Measurements from ENCODE around the gene ZNRF3.
"Not testable (repeated sequence)": the region's sequence is repeated elsewhere in the genome, so short reads cannot be mapped to it uniquely, and the experiment has no call there.

Gene ZNRF3
- 0.34 to 7.7 (median 3.8) reads per million in 17 experiments for total RNA-seq

- DNase-seq: peak; percentile 95 to 99 (median 97)
These were observed at the start of gene ZNRF3 for GRCh38 chr22:28882878-28883656. Gene ZNRF3 (plus strand): TSS chr22:28883572. CDS start chr22:28883767, 195 bp downstream.

DNA sequence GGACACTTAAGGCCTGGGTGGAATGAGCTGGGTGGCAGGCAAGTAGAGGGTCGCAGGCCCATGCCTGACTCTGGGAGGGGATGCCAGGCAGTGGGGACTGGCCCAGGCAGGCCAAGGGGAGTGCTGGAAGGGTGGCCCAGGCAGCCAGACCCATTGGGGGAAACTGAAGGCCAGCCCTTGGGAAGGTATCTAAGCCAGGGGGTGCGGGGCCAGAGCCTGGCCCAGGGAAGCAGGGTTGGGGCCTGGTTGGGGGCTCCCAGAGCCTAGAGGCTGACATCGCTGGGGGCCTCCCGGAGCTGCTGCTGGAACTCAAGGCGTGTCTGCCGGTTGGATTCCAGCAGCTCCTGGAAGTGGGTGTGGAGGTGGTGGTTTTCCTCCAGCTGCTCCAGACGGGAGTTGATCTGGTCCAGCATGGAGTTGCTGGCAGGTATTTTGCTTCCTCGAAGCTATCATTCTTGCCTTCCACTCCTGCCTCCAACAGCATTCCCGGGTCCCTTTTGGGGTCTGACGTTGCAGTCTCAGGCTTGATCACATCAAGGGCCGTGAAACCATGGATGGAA, 47.7 kb upstream of the ZNRF3 start:
- DNase-seq: no peak

- no peak for DNase-seq
These were observed 45.7 kb upstream of the ZNRF3 start for GRCh38 chr22:28837640-28838039.

- DNase-seq: no peak
These were observed 44.4 kb upstream of the ZNRF3 start for GRCh38 chr22:28838971-28839370.

- peak in 3 of 4 experiments; percentile 7 to 13 (median 13) for DNase-seq
These were observed 42.3 kb upstream of the ZNRF3 start for GRCh38 chr22:28841111-28841510.

- DNase-seq: no peak
These were observed 39.7 kb upstream of the ZNRF3 start for GRCh38 chr22:28843633-28844032.

GRCh38 chr22:28844277-28844676, 39.1 kb upstream of the ZNRF3 start:
- DNase-seq: not testable (repeated sequence)

GRCh38 chr22:28846994-28847393, 36.4 kb upstream of the ZNRF3 start:
- DNase-seq: no peak

- peak; percentile 49 to 73 (median 66) for DNase-seq
These were observed 27.8 kb upstream of the ZNRF3 start for GRCh38 chr22:28855355-28856094.

- no peak for DNase-seq
These were observed 27.3 kb upstream of the ZNRF3 start for GRCh38 chr22:28856095-28856455.

GRCh38 chr22:28857288-28857687, 26.1 kb upstream of the ZNRF3 start:
- no peak for DNase-seq

- no peak for DNase-seq
These were observed 18.3 kb upstream of the ZNRF3 start for GRCh38 chr22:28864878-28865596.

DNA sequence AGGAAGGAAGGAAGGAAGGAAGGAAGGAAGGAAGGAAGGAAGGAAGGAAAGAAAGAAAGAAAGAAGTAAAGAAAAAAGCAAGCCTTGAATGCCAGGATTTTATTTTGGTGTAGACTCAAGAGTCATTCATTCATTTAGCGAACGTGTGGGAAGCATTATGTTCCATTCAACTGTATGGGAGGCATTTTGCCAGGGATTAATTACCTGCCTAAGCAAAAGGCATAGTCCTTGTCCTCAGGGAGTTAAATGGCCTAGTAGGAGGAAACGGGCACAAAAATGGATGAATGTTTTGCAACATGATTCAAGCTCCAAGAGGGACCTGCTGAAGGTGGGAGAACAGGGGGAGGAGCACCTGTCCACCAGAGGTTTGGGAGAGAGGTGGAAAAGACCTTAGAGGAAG, 16.2 kb upstream of the ZNRF3 start:
- DNase-seq: no peak

DNA sequence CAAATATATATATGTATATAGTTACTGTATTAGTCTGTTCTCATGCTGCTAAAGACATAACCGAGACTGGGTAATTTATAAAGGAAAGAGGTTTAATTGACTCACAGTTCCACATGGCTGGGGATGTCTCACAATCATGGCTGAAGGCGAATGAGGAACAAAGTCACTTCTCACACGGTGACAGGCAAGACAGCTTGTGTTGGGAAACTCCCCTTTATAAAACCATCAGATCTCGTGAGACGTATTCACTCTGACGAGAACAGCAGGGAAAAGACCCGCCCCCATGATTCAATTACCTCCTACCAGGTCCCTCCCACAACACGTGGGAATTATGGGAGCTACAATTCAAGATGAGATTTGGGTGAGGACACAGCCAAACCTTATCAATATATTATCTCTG, 15.0 kb upstream of the ZNRF3 start:
- DNase-seq: peak; percentile 82 to 91 (median 85)

DNA sequence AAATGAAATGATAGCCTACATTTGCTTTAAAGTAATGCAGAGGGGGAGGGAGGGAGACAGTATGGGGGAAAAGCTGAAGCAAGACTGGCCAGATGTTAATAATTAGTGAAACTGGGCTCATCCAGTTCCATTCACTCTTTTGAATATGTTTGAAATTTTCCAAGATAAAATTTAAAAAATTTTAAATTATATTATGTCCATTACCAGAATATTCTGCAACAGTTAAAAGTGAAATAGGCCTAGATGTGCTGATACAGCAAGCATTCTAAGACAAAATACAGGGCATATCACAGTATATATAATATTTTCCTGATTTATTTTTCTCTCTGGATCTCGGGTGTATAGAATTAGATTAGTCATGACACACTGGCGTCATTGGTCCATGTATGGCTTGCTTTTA, 13.6 kb upstream of the ZNRF3 start:
- DNase-seq: no peak

DNA sequence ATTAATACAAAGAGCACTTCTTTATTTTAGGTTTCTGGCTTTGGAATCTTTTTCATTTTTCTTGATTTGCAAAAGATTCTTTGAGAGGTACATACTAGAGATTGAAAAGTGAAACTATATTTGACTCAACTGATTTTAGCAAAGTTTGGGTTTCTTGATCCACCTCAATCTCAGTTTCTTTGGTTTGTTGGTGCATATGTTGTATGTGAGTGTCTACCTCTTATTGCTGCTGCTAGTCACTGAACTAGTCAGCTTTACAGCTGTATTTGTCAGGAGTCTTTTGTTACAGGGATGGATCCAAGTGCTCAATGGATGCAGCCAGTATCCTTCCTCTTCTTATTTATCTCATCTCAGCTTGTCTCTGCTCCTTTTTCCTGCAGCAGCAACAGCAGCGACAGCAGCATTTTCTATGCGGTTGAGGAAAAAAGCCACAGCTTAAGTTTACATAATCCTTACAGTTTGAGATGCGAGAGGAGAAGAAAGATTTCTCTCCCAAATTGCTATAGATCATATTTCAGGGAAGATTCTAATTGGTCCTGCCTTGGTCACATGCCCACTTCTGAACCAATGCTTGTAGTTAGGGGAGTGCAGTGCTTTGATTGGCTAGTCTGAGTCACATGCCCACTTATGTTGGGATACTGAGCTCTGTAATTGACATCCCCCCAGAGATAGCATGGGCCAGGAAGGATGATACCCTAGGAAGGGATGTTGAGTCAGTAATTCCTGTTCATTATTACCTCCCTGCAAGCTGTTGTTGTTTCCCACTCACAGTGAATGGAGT, 10.0 kb upstream of the ZNRF3 start:
- no peak for DNase-seq

- no peak for DNase-seq
These were observed 9.3 kb upstream of the ZNRF3 start for GRCh38 chr22:28874061-28874460.

DNA sequence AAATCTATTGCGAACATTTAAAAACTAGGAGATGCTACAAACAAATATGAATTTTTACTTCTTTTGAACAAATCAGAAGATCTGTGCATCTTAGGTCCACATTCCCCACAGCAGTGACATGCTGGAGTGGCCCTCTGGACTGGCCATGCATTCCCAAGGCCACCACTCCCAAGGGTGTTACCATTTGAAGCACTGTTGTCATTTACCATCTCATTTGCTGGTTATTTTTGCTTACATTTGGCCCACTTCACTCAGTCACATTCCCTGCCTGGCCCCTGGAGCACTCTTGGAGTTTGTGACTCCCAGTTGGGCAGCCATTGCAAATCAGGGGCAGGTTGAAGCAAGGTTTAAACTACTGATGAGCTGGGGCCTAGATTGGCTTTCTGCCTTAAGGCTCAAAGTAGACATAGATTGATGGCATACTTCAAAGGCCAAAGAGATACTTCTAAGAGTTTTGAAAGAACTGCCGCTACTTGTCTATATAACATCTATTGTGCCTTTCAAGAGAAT, 8.5 kb upstream of the ZNRF3 start:
- DNase-seq: no peak

DNA sequence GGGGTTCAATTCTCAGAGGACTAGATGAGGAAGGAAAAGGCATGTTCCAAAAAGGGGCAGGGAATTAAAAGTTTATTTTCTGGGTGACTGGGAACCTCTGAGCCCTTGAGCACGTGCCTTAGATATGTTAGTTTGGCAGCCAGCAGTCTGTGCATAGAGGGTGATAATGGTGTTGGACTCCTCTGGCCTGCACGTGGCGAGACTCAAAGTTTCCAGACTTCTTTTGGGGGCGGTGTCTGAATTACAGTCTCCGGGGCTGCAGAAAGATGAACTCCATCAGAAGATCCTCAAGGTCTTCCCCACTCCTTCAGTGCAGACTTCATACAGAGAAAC, 861 bp upstream of the ZNRF3 start:
- DNase-seq: peak; percentile 6 to 23 (median 10)

- DNase-seq: no peak
These were observed 215 bp downstream of the ZNRF3 start for GRCh38 chr22:28883657-28883916.

DNA sequence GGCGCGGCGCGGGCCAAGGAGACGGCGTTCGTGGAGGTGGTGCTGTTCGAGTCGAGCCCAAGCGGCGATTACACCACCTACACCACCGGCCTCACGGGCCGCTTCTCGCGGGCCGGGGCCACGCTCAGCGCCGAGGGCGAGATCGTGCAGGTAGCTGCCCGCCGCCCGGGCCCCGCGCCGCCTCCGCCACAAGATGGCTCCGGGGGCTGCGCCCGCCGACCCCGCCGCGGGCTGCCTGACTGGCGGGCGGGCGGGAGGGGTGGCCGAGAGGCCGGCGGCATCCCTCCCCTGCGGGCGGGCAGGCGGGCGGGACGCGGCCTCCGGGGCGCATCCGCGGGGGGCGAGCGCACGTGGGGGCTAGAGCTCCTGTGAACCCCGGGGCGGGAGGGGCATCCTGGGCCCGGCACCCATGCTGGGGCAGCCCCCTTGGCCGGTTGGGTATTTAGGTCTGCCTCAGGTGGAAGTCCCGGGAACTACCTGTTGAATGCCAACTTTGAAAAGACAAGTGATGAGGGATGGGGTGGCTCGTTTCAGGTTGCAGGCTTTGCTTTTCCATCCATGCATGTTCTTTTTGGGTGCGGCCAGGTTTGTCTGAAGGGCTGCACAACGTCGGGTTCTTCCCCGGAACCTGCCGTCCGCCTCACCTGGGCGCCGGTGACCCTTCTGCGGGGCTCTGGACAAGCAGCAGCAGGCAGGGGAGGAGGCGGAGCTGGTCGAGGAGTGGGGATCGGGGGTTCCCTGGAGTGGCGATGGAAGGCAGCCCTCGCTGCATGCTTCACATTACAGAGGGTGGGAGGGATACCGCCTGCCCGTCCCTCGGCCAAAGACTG, 760 bp downstream of the ZNRF3 start:
- peak in 3 of 4 experiments; percentile 3 to 36 (median 34) for DNase-seq

All from suppressor macrophage (primary cell).